HL-60/S4 treated with retinoic acid at 250 ng/mL for 4 days and 3 days (cell line): Measurements from ENCODE around the gene THG1L.
"Not testable (repeated sequence)": the region's sequence is repeated elsewhere in the genome, so short reads cannot be mapped to it uniquely, and the experiment has no call there.

Source experiments
- in situ Hi-C: fragments of 300-500 bp; cut with MboI; formaldehyde crosslinking; loops from 2 replicates; pipeline ENCODE4 v1.7.0; 2022; ENCODE audit warnings: low sequenced_read_pairs

THG1L gene

GRCh38 chr5:157726607-157727006 is 4.6 kb upstream of the THG1L start:
- in situ Hi-C loops = not testable (repeated sequence)

DNA sequence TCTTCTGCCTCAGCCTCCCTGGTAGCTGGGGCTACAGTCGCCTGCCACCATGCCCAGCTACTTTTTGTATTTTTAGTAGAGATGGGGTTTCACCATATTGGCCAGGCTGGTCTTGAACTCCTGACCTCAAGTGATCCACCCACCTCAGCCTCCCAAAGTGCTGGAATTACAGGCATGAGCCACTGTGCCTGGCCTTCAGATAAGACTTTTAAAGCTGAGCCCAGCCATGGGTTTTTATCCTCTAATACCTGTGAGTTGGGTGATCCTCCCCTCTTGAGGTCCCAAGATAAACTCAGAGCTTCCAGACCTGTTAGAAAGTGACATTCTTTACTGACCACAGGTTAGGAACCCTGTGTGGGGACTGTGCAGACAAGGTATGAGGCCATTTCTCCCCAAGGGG is 3.4 kb upstream of the THG1L start:
- in situ Hi-C loops = not testable (repeated sequence)

- in situ Hi-C loops = no loop called here
These were observed 1.4 kb upstream of the THG1L start for GRCh38 chr5:157729858-157730257.

- in situ Hi-C loops = no loop called here
These were observed 334 bp upstream of the THG1L start for GRCh38 chr5:157730900-157731271.

- in situ Hi-C loops = no loop called here
These were observed 902 bp downstream of the THG1L start for GRCh38 chr5:157732130-157732514.

GRCh38 chr5:157732596-157733262 is 1.5 kb downstream of the THG1L start:
- in situ Hi-C loops = no loop called here

DNA sequence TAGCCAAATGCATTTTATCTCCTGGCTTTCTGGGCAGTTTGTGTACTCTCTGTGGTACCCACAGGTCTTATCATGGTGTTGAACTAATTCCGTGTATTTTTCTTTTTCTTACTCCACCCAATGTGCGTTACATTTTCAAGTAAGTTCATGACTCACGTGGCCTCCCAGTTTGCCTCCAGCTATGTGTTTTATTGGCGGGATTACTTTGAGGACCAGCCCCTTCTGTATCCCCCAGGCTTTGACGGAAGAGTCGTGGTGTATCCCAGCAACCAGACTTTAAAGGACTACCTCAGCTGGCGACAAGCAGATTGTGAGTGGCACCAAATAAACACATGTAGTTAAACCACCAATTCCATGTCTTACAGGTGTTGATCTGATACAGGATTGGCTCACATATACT is 3.2 kb downstream of the THG1L start:
- in situ Hi-C loops = no loop called here

GRCh38 chr5:157735991-157736390 is 4.8 kb downstream of the THG1L start:
- in situ Hi-C loops = no loop called here

- in situ Hi-C loops = no loop called here
These were observed 8.4 kb downstream of the THG1L start for GRCh38 chr5:157739388-157740228.

- in situ Hi-C loops = no loop called here
These were observed 9.0 kb downstream of the THG1L start for GRCh38 chr5:157740229-157740610.

DNA sequence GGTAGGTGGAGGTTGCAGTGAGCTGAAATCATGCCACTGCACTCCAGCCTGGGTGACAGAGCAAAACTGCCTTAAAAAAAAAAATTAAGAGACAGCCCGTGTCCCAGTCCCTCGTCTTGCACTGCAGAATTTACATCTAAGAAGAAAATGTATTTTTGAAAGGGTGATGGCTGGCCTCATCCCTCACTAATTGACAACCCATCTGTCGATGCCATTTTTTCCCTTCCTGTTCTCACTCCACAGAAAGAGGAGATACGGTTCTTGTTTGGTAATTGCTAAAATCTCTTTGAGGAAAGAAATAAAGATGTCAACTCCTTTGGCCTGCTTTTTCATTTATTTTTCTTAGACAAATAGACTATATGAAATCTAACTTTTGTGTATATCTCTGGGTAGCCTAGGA is 9.9 kb downstream of the THG1L start:
- in situ Hi-C loops = no loop called here

- in situ Hi-C loops = no loop called here
These were observed 12.2 kb downstream of the THG1L start, which contains the start of gene LSM11 for GRCh38 chr5:157743163-157744050. TSS of gene LSM11 (plus strand) at chr5:157743712. CDS start at chr5:157743751, 39 bp downstream.

- in situ Hi-C loops = no loop called here
These were observed 13.1 kb downstream of the THG1L start for GRCh38 chr5:157744051-157745011.

DNA sequence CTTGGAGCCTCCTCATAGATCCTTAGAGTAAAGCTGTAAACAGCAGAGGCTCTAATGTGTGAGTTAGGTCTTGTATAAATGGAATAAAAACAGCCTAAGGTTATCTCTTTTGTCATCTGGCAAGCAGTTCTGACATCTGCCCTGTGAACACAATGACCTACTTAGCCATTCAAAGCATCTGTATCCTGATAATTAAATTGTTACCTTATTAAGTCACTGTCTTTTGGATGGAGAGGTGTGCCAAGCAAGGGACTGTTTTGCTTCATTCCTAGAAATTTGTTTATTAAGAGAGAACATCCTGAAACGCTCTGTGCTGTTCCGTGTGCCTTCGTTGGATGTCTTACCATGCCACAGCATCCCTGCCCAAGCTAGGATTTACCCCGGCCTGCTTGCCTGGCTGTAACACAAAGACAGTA is 13.8 kb downstream of the THG1L start:
- in situ Hi-C loops = no loop called here

GRCh38 chr5:157747173-157747740 is 16.0 kb downstream of the THG1L start:
- in situ Hi-C loops = no loop called here

GRCh38 chr5:157747766-157748700 is 16.8 kb downstream of the THG1L start:
- in situ Hi-C loops = no loop called here

DNA sequence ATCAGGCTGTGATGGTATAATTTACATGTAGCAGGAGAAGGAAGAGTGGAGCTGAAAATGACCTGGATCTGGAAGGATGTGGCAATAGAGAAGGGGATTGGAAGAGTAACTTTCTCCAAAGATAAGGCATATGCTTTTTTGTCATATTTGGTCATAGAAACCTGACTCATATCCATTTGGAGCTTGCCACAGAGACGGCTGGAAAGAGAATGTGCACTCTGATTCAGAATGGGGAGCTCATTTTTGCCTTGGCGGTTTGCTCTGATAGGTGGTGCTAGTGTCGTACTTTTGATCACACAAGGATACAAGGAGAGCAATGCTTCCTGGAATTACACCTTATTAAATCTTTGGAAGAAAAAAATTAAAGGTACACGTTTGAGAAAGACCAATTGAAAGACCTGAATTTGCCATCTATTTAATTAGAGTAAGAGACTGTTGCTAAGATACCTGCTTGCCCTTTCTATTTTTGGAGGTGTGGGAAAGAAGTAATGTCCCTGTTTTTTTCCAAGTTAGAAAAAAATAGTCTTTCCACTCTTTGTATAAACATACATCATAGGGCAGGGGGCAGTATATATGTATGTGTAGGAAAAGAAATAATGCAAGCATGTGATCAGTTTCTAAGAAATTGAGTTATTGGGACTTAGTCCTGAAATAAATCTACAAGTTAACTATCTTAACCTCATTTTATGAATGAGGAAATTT is 17.7 kb downstream of the THG1L start:
- in situ Hi-C loops = no loop called here

- in situ Hi-C loops = no loop called here
These were observed 18.2 kb downstream of the THG1L start for GRCh38 chr5:157749462-157749799.
